ENCODE data around the gene HAUS3. TPM values are rescaled to one million over a fixed set of nuclear protein-coding genes. Genes with fewer than 3 reads are reported as not detected.

The HAUS3 gene
- total RNA-seq, 1 experiment from 2014 or later = 18.0 TPM

GRCh38 chr4:2290488-2290887 lies 48.6 kb upstream of the HAUS3 start:
- no peak overlapping the region for H3K23ac ChIP-seq (ENCODE audit: insufficient read length, low read depth, low read length)
- H3K4me1 Mint-ChIP-seq = peaks cover 5 to 18% of the 10 kb centered on the region in 2 experiments
- no peak overlapping the region for H3K9ac ChIP-seq (ENCODE audit: extremely low read depth, insufficient read length, low read length)
- no peak overlapping the region for H2AFZ ChIP-seq (ENCODE audit: low read length)
- H2AK5ac ChIP-seq (ENCODE audit: insufficient read length, low read length) = no peak overlapping the region
- H3K56ac ChIP-seq (ENCODE audit: insufficient read length, low read depth, low read length) = no peak overlapping the region
- H3K9me3 Mint-ChIP-seq = peaks cover 5 to 8% of the 10 kb centered on the region in 2 experiments
- H3K79me1 ChIP-seq (ENCODE audit: insufficient read depth, low read depth, low read length, poor library complexity, severe bottlenecking) = no peaks in the 10 kb centered on the region
- no peak overlapping the region for H2BK120ac ChIP-seq (ENCODE audit: low read depth, low read length, poor library complexity, severe bottlenecking)
- no peak overlapping the region for H4K5ac ChIP-seq (ENCODE audit: insufficient read length, low read depth, low read length)
- no peak for TF ChIP-seq CTCF (conservative IDR thresholded peaks at IDR 0.05)
- no peak overlapping the region for H3K27ac Mint-ChIP-seq
- no peaks in the 10 kb centered on the region for H4K20me1 ChIP-seq (ENCODE audit: control insufficient read depth, insufficient read depth, insufficient read length)
- H4K91ac ChIP-seq (ENCODE audit: insufficient read length, low read depth, low read length) = no peak overlapping the region
- H3K4ac ChIP-seq (ENCODE audit: low read depth, low read length) = no peak overlapping the region
- no peak overlapping the region for H3K27ac ChIP-seq (ENCODE audit: insufficient read length, low read depth, low read length)
- no peak overlapping the region for H2BK20ac ChIP-seq (ENCODE audit: low read depth, low read length, poor library complexity, severe bottlenecking)
- no peaks in the 10 kb centered on the region for H3K23me2 ChIP-seq (ENCODE audit: insufficient read length, low read depth, low read length, poor library complexity, severe bottlenecking)
- H3K14ac ChIP-seq (ENCODE audit: insufficient read depth, low read length) = no peak overlapping the region; the same call in 1 of the 2 replicates
- H4K8ac ChIP-seq (replicated peaks; ENCODE audit: insufficient read length, low read depth, low read length) = no peak overlapping the region
- no peak overlapping the region for H3K4me3 Mint-ChIP-seq
- no peak overlapping the region for H3T11ph ChIP-seq (ENCODE audit: low read length)
- no peaks in the 10 kb centered on the region; the same call in 1 of the 2 replicates for H3K27me3 Mint-ChIP-seq (ENCODE audit: low read depth)
- no peak overlapping the region for H3K4me2 ChIP-seq (ENCODE audit: insufficient read depth, insufficient read length, low read length)
- H3K27me3 ChIP-seq (ENCODE audit: insufficient read depth, low read length) = no peaks in the 10 kb centered on the region
- no peak for DNase-seq
- H3K9me3 ChIP-seq (ENCODE audit: control insufficient read depth, low read depth, low read length) = no peaks in the 10 kb centered on the region
- no peak overlapping the region for H2BK5ac ChIP-seq (ENCODE audit: insufficient read length, low read length)
- H3K36me3 Mint-ChIP-seq (ENCODE audit: insufficient read depth in 1 of 3, low read depth in 3 of 3) = no peaks in the 10 kb centered on the region; a peak in 1 of 7 replicates
- no peak overlapping the region for H2BK15ac ChIP-seq (ENCODE audit: low read depth, low read length)
- H2BK12ac ChIP-seq (ENCODE audit: insufficient read length, low read depth, low read length) = no peak overlapping the region
- no peaks in the 10 kb centered on the region; the same call in 1 of the 2 replicates for H3K4me1 ChIP-seq (ENCODE audit: insufficient read depth, low read length)
- no peaks in the 10 kb centered on the region for H3K79me2 ChIP-seq (ENCODE audit: insufficient read depth, low read length)
- no CpG with 5 or more reads among the region's 9 CpGs for WGBS (ENCODE audit: extremely low coverage, insufficient read length, low lambda C conversion rate)
- H3K18ac ChIP-seq (ENCODE audit: insufficient read length, low read depth, low read length) = no peak overlapping the region
